ENCODE data around the gene GZMM. TPM values are rescaled to one million over a fixed set of nuclear protein-coding genes. Genes with fewer than 3 reads are reported as not detected.

GZMM gene
- total and polyA plus RNA-seq, 2 of the 13 experiments (the other 11 are each of a cell fraction or from before 2014, with no cell fraction given), result 0.07 TPM; not detected in 1

DNA sequence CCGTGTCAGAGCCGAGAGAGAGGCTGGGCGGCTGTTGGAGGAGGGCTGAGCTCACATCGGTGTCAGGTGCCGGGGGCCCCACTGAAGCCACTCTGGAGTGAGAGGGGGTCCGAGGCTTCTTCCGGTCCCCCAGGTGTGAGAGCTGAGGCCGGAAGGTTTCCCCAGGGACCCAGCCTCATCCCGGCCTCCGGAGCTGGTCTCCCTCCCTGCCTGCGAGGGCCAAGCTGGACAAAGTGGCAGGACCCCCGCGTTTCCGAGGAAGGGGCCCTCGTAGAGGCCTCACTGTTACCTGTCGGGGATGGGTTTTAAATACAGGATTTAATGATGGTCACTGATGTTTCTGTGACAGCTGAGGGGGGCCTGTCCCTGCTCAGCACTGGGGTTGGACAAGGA lies 52.4 kb downstream of the GZMM start:
- TF ChIP-seq MEF2D (CRISPR knock-in tag; IDR thresholded peaks at IDR 0.05) (no peak), ETV5 (CRISPR knock-in tag; IDR thresholded peaks at IDR 0.05; ENCODE audit: borderline replicate concordance) (no peak), ZNF841 (CRISPR knock-in tag; IDR thresholded peaks at IDR 0.05; ENCODE audit: borderline replicate concordance) (no peak), HNRNPK (IDR thresholded peaks at IDR 0.05; ENCODE audit: low read depth, low read length, poor library complexity, severe bottlenecking) (no peak)
- TF ChIP-seq, protein P1, sequence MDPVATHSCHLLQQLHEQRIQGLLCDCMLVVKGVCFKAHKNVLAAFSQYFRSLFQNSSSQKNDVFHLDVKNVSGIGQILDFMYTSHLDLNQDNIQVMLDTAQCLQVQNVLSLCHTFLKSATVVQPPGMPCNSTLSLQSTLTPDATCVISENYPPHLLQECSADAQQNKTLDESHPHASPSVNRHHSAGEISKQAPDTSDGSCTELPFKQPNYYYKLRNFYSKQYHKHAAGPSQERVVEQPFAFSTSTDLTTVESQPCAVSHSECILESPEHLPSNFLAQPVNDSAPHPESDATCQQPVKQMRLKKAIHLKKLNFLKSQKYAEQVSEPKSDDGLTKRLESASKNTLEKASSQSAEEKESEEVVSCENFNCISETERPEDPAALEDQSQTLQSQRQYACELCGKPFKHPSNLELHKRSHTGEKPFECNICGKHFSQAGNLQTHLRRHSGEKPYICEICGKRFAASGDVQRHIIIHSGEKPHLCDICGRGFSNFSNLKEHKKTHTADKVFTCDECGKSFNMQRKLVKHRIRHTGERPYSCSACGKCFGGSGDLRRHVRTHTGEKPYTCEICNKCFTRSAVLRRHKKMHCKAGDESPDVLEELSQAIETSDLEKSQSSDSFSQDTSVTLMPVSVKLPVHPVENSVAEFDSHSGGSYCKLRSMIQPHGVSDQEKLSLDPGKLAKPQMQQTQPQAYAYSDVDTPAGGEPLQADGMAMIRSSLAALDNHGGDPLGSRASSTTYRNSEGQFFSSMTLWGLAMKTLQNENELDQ (CRISPR knock-in tag; IDR thresholded peaks at IDR 0.05; ENCODE audit: borderline replicate concordance), result no peak
- TF ChIP-seq, protein P2, sequence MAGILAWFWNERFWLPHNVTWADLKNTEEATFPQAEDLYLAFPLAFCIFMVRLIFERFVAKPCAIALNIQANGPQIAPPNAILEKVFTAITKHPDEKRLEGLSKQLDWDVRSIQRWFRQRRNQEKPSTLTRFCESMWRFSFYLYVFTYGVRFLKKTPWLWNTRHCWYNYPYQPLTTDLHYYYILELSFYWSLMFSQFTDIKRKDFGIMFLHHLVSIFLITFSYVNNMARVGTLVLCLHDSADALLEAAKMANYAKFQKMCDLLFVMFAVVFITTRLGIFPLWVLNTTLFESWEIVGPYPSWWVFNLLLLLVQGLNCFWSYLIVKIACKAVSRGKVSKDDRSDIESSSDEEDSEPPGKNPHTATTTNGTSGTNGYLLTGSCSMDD (CRISPR knock-in tag; IDR thresholded peaks at IDR 0.05), result no peak
- FAIRE-seq (no peak), DNase-seq (ENCODE audit: low spot score) (no peak), ATAC-seq (no peak)
- ChIA-PET POLR2A (no interaction called here), CTCF (ENCODE audit: low intra/inter-chr PET ratio, low total read pairs) (no interaction called here)
- Histone ChIP-seq H3K79me2 (ENCODE audit: insufficient read depth, low read length) (no peaks in the 10 kb centered on the region), H3K27ac (ENCODE audit: extremely low read length, insufficient read depth, low read length) (no peak overlapping the region), H2AFZ (ENCODE audit: low read length) (no peak overlapping the region), H3K9ac (ENCODE audit: insufficient read depth, low read depth, low read length) (no peak overlapping the region), H3K9me3 (ENCODE audit: low read length) (no peaks in the 10 kb centered on the region), H3K4me2 (ENCODE audit: low read depth, low read length) (no peak overlapping the region), H3K4me3 (replicated peaks in 1 of 3; ENCODE audit: insufficient read depth in 1 of 3, low read depth in 2 of 3, low read length in 3 of 3) (no peak overlapping the region), H3K36me3 (replicated peaks in 1 of 2; ENCODE audit: control insufficient read depth in 1 of 2, insufficient read depth in 2 of 2, low read length in 2 of 2) (no peaks in the 10 kb centered on the region), H3K27me3 (ENCODE audit: control insufficient read depth in 1 of 2, insufficient read depth in 2 of 2, low read length in 2 of 2) (peaks cover 11 to 68% of the 10 kb centered on the region in 2 experiments; a peak in 4 of 5 replicates), H3K4me1 (ENCODE audit: insufficient read depth, low read length) (no peaks in the 10 kb centered on the region), H4K20me1 (ENCODE audit: insufficient read depth, low read length) (peaks cover 12% of the 10 kb centered on the region; the same call in 1 of the 2 replicates)
- BruUV-seq (replicated peaks), result no TSS peak
- intact Hi-C loops (cut with micrococcal nuclease; ENCODE audit: unreplicated experiment), result no loop called here
- in situ Hi-C loops (cut with HindIII; ENCODE audit: extremely low pct_ligation_motif_present, low pct_unique_long_range_greater_than_20kb), result no loop called here
- WGBS (ENCODE audit: low lambda C conversion rate), result 0% methylated on average over 2 of the region's 16 CpGs

All from HepG2 (cell line).